Hematopoietic multipotent progenitor cell treated with erythropoietin and hydrocortisone succinate and interleukin-3 and kit ligand, for 4 days (in vitro differentiated cells): Measurements from ENCODE around the gene SLC11A1.

Experiments used
- DNase-seq: peaks from one replicate; pipeline ENCODE4 v3.0.0-alpha.2; 2015

Gene SLC11A1

GRCh38 chr2:218437969-218438368 lies 55.9 kb downstream of the SLC11A1 start:
- no peak for DNase-seq

DNA sequence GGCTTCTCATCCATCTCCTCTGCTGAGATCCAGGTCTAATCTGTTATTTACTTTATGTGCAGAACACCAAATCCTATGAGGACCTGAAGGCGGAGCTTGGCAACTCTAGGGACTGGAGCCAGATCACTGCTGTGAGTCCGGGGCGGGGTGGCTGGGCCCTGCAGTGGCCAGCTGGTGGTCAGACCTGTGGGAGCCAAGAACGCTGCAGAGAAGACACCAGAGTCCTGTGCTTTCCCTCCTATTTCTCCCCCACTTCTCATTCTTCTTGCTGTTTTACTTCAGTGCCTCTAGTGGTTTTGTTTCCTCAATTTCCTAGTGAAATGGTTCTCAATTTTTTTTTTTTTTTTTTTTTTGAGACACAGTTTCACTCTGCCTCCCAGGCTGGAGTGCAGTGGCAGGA lies 56.5 kb downstream of the SLC11A1 start:
- DNase-seq, result no peak

GRCh38 chr2:218444692-218445357 lies 62.8 kb downstream of the SLC11A1 start:
- no peak for DNase-seq

DNA sequence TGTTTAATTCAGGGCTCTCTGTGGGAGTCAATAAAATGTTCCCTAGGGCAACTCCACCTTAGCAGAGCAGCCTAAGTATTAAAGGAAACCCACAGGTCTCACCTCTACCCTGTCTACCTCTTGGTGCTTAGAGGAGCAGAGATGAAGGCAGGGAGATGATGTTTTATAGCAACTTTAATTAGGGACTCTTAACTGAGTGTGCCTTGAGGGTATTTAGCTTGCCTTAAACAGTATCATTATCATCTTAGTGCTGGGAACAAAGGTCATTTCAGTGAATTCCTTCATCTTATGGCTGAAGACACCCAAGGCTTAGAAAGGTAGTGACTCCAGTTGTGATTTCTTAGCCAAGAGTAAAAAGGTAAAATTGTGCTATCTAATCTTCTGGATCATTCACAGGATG lies 63.5 kb downstream of the SLC11A1 start:
- DNase-seq, result no peak
